Peyer's patch (tissue), 4 donors: ENCODE data around the gene BRD9.

ENCODE experiments used
- CTCF ChIP-seq, 6 experiments: fragments of 450-650 bp in 4 of 6; fragments of 200-600 bp in 2 of 6; sonication (generic) in 1 of 6; IDR thresholded peaks; one replicate each; pipeline ENCODE4 v1.5.1; 2017 to 2019; ENCODE audit warnings: antibody characterized with exemption in 6 of 6, mild to moderate bottlenecking in 3 of 6, moderate library complexity in 1 of 6
- POLR2A ChIP-seq, 2 donors: fragments of 450-650 bp; IDR thresholded peaks; one replicate each; pipeline ENCODE4 v1.5.1; 2017; ENCODE audit warnings: antibody characterized with exemption in 2 of 2, mild to moderate bottlenecking in 2 of 2, moderate library complexity in 2 of 2

GRCh38 chr5:936149-937144, 43.8 kb upstream of the BRD9 start:
- TF ChIP-seq CTCF (IDR thresholded peaks at IDR 0.05) (no peak), POLR2A (IDR thresholded peaks at IDR 0.05) (no peak)
